ENCODE results near the gene HRH3. TPM values are rescaled to one million over a fixed set of nuclear protein-coding genes. Genes with fewer than 3 reads are reported as not detected.

Gene HRH3
- total RNA-seq: not detected
- long read RNA-seq: 0 reads

DNA sequence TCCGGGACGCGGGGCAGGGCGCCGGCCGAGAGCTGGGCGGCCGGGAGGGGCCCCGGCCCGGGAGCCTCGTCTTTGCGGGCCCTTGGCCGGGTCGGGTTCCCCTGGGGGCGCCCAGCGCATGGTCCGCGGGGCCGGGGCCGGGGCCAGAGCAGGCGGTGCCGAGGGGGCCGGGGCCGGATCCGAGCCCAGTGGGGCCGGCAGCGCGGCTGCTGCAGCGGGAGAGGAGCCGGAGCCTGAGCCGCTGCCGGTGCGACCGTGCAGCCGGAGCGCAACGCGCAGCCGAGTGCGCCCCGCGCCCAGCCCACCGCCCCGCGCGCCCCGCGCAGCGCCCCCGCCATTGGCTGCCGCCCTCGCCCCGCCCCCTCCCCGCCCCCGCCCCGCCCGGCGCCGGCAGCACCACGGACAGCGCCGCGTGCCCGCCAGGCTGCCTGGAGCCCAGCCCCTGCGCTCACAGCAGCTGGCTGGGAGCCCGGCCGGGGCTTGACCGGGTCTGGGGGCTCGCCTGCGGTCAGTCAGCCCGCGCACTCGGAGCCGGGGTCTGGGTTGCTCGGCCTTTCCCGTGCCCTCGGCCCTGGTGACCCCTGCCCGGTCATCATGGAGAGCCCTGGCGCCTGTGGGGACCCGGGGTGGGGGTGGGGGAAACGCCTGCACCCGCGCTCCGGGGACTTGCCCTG lies at the start of gene HRH3:
HRH3 (minus strand) TSS at position 287 of the 674 bp plus-strand sequence. CDS start 308 bp downstream, outside the sequence.
- no CpG with 5 or more reads among the region's 84 CpGs for WGBS (ENCODE audit: insufficient coverage, low coverage, low lambda C conversion rate, missing lambda C conversion rate)
- H3K4me3 ChIP-seq: peak within 1 kb of the TSS in 1 of 3 donors; percentile 52
- no peaks in the 10 kb centered on the region for H3K9me3 ChIP-seq
- ATAC-seq: peak; percentile 58 to 84 (median 74)
- peaks cover 0 to 13% of the 10 kb centered on the region in 2 donors for H3K27me3 ChIP-seq
- peak in 1 of 3 donors; percentile 50 for DNase-seq
- no peak within 1 kb of the TSS for H3K27ac ChIP-seq
- intact Hi-C loops (cut with DNase I): no loop called here
- no peak for TF ChIP-seq POLR2A (IDR thresholded peaks at IDR 0.05)
- TF ChIP-seq, protein P1, sequence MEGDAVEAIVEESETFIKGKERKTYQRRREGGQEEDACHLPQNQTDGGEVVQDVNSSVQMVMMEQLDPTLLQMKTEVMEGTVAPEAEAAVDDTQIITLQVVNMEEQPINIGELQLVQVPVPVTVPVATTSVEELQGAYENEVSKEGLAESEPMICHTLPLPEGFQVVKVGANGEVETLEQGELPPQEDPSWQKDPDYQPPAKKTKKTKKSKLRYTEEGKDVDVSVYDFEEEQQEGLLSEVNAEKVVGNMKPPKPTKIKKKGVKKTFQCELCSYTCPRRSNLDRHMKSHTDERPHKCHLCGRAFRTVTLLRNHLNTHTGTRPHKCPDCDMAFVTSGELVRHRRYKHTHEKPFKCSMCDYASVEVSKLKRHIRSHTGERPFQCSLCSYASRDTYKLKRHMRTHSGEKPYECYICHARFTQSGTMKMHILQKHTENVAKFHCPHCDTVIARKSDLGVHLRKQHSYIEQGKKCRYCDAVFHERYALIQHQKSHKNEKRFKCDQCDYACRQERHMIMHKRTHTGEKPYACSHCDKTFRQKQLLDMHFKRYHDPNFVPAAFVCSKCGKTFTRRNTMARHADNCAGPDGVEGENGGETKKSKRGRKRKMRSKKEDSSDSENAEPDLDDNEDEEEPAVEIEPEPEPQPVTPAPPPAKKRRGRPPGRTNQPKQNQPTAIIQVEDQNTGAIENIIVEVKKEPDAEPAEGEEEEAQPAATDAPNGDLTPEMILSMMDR (IDR thresholded peaks at IDR 0.05): no peak
- H3K36me3 ChIP-seq: no peaks in the 10 kb centered on the region
- peaks cover 0 to 9% (median 0%) of the 10 kb centered on the region in 4 donors for H3K4me1 ChIP-seq

DNA sequence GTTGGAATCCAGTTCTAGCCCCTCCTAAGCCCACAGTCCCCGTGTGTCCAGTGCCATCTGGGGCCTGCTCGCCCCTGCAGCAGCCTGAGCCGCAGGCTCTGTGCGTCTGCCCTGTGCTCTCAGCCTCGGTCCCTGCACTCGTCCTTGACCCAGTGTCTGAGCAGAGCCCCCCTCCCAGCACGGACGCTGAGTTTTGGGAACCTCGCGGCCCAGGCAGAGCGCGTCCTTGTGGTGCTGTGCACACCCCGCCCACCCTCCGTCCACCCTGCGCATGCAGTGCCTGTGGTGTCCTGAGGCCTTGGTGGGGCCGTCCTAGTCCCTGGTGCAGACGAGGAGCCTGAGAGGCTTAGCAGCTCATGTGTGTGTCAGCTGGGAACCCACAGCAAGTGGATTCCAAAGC lies 49.8 kb upstream of the HRH3 start:
- DNase-seq (no peak), ATAC-seq (peak in 1 of 4 donors; percentile 13)
- TF ChIP-seq POLR2A (IDR thresholded peaks at IDR 0.05): no peak
- TF ChIP-seq, protein P1 (IDR thresholded peaks at IDR 0.05): no peak
- Histone ChIP-seq H3K36me3 (peaks cover 0 to 22% (median 12%) of the 10 kb centered on the region in 4 donors), H3K4me1 (no peaks in the 10 kb centered on the region), H3K4me3 (no peak overlapping the region), H3K27ac (no peak overlapping the region), H3K27me3 (no peaks in the 10 kb centered on the region), H3K9me3 (no peaks in the 10 kb centered on the region)
- WGBS (ENCODE audit: insufficient coverage, low coverage, low lambda C conversion rate, missing lambda C conversion rate): 83% methylated on average over 12 of the region's 17 CpGs
- intact Hi-C loops (cut with DNase I): no loop called here

DNA sequence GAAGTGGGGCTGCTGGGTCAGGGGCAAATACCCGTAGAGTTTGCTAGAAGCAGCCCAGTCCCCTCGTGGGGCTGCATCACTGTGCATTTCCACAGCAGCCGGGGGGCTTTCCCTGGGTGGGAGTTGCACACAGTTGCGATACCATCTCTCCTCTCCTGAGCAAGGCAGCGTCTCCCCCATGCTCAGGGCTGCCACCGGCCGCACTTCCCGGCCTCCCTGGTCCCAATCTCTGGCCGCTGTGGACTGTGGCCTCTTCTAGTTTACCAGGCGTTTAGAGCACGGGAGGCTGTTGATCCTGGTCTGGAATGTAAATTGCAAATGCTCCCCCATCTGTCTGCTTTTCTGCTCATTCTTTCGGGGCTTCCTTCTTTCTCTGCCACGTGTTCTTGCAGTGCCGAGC lies 49.3 kb upstream of the HRH3 start:
- WGBS (ENCODE audit: insufficient coverage, low coverage, low lambda C conversion rate, missing lambda C conversion rate): 65% methylated on average over 3 of the region's 14 CpGs
- H3K36me3 ChIP-seq: peaks cover 0 to 22% (median 12%) of the 10 kb centered on the region in 4 donors

DNA sequence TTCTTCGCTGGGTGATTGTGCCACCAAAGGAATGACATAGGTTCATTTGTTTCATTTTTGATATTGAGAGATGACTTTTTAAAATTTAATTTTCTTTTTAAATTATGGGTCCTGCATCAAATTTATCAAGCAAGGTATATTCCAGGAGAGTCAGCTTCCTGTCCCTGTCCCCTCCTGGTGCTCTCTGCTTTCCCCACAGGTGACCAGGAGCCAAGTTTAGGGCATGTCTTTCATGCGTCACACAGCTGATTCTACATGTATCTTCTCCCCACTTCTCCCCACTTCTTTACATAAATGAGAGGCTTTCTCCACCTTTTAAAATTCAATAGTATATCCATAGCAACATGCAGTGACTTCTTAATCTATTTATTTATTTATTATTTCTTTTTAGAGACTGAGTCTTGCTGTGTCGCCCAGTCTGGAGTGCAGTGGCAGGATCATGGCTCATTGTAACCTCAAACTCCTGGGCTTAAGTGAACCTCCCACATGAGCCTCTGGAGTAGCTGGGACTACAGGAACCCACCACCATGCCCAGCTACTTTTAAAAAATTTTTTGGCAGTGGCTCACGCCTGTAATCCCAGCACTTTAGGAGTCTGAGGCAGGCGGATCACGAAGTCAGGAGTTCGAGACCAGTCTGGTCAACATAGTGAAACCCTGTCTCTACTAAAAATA lies 48.3 kb upstream of the HRH3 start:
- ATAC-seq: no peak
- Histone ChIP-seq H3K27me3 (no peaks in the 10 kb centered on the region), H3K4me3 (no peak overlapping the region), H3K9me3 (no peaks in the 10 kb centered on the region), H3K4me1 (no peaks in the 10 kb centered on the region), H3K36me3 (peaks cover 0 to 19% (median 11%) of the 10 kb centered on the region in 4 donors), H3K27ac (no peak overlapping the region)
- no peak for DNase-seq
- intact Hi-C loops (cut with DNase I): no loop called here
- TF ChIP-seq, protein P1 (IDR thresholded peaks at IDR 0.05): no peak
- TF ChIP-seq POLR2A (IDR thresholded peaks at IDR 0.05): no peak
- 85% methylated on average over 7 of the region's 7 CpGs for WGBS (ENCODE audit: insufficient coverage, low coverage, low lambda C conversion rate, missing lambda C conversion rate)

More for the DNA sequence above, 49.3 kb upstream of the HRH3 start:
- no peak for ATAC-seq
- Histone ChIP-seq H3K27ac (no peak overlapping the region), H3K4me1 (no peaks in the 10 kb centered on the region), H3K4me3 (no peak overlapping the region), H3K9me3 (no peaks in the 10 kb centered on the region), H3K27me3 (no peaks in the 10 kb centered on the region)
- DNase-seq: no peak
- intact Hi-C loops (cut with DNase I): no loop called here
- TF ChIP-seq, protein P1 (IDR thresholded peaks at IDR 0.05): no peak
- no peak for TF ChIP-seq POLR2A (IDR thresholded peaks at IDR 0.05)
